Measurements from ENCODE around the gene CLDN10. TPM values are rescaled to one million over a fixed set of nuclear protein-coding genes. Genes with fewer than 3 reads are reported as not detected.
"Not testable (repeated sequence)": the region's sequence is repeated elsewhere in the genome, so short reads cannot be mapped to it uniquely, and the experiment has no call there.

The CLDN10 gene, protein sequence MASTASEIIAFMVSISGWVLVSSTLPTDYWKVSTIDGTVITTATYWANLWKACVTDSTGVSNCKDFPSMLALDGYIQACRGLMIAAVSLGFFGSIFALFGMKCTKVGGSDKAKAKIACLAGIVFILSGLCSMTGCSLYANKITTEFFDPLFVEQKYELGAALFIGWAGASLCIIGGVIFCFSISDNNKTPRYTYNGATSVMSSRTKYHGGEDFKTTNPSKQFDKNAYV
- total RNA-seq (0.69 TPM), polyA plus RNA-seq (0.73 TPM)

GRCh38 chr13:95552539-95553441 is at the start of gene CLDN10:
Gene CLDN10, plus strand, starts transcription at chr13:95552720. Its CDS starts 34 bp downstream, at chr13:95552754.
- Histone ChIP-seq H3K27ac (ENCODE audit: low read depth) (no peak within 1 kb of the TSS), H3K4me3 (ENCODE audit: low read depth, low read length) (peak within 1 kb of the TSS; percentile 9), H3K36me3 (ENCODE audit: insufficient read depth) (no peaks in the 10 kb centered on the region), H3K4me1 (ENCODE audit: insufficient read depth) (no peaks in the 10 kb centered on the region)
- 3% methylated on average over 70 of the region's 70 CpGs for WGBS
- no peak for DNase-seq (ENCODE audit: extremely low spot score)

DNA sequence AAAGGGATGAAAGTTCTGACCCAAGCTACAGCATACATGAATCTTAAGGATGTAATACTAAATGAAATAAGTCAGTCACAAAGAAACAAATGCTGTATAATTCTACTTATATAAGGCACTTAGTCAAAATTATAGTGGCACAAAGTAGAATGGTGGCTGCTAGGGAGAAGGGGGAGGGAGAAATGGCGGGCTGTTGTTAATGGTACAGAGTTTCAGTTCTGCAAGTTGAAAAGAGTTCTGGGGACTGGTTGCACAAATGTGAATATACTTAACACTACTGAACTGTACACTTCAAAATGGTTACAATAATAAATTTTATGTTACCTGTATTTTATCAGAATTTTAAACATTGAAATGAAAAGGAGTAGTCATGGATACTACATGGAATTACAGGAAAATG is 48.9 kb upstream of the CLDN10 start:
- no peaks in the 10 kb centered on the region for H3K36me3 ChIP-seq (ENCODE audit: insufficient read depth)
- 81% methylated on average over 1 of the region's 1 CpG for WGBS
- no peak for DNase-seq (ENCODE audit: extremely low spot score)
- no peaks in the 10 kb centered on the region for H3K4me1 ChIP-seq (ENCODE audit: insufficient read depth)
- H3K27ac ChIP-seq (ENCODE audit: low read depth): no peak overlapping the region
- no peak overlapping the region for H3K4me3 ChIP-seq (ENCODE audit: low read depth, low read length)

DNA sequence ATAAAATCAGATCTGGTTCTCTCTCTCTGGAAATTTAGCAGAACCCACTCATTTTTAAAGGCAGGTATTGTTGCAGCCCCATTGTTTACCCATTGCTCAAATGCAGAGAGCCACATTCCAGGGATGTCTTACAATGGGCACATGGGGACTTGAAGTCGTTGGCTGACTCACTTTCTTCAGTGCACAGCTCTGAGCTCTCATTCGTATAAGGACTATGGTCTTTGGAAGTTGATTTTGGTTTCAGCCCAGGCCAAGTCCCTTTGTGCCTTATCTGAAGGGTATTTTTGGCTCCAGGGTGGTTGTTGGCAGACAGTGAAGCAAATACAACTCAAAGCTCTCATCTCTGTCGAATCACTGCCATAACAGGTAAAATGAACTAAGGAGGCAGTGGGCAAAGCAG is 47.3 kb upstream of the CLDN10 start:
- Histone ChIP-seq H3K36me3 (ENCODE audit: insufficient read depth) (no peaks in the 10 kb centered on the region), H3K4me3 (ENCODE audit: low read depth, low read length) (no peak overlapping the region), H3K27ac (ENCODE audit: low read depth) (no peak overlapping the region), H3K4me1 (ENCODE audit: insufficient read depth) (no peaks in the 10 kb centered on the region)
- 43% methylated on average over 3 of the region's 3 CpGs for WGBS
- DNase-seq (ENCODE audit: extremely low spot score): no peak

DNA sequence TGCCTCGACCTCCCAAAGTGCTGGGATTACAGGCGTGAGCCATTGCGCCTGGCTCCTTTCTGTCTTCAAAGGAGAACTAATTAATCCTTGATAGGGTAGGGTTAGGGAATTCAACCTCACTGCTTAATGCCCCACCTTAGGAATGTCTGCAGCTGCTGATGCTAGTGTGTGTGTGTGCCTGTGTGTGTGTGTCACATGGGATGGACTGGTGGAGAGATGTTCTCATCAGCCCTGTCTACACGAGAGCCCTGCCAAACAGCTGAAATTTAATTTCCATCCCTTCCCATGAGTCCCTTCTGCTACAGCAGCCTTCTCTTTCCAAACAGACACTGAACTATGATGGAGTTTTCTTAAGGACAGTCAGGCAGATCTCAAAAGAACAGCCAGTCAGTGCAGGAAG is 46.5 kb upstream of the CLDN10 start:
- Histone ChIP-seq H3K4me3 (ENCODE audit: low read depth, low read length) (no peak overlapping the region), H3K36me3 (ENCODE audit: insufficient read depth) (no peaks in the 10 kb centered on the region), H3K4me1 (ENCODE audit: insufficient read depth) (no peaks in the 10 kb centered on the region), H3K27ac (ENCODE audit: low read depth) (no peak overlapping the region)
- WGBS: 76% methylated on average over 4 of the region's 4 CpGs
- DNase-seq (ENCODE audit: extremely low spot score): no peak

DNA sequence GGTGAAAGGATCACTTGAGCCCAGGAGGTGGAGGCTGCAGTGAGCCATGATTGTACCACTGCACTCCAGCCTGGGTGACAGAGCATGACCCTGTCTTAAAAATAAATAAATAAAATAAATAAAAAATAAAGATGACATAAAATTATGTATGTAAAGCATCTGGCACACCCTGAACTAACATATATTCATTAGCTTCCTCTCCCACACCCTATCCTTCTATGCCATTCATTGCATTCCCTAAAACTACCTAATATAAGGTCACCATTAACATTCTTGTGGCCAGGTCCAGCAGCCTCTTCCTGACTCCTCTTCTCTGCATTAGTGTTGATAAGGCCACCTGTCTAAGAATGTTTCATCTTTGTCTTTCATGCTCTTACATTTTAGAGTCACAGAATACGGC is 44.5 kb upstream of the CLDN10 start:
- no peaks in the 10 kb centered on the region for H3K4me1 ChIP-seq (ENCODE audit: insufficient read depth)
- 0% methylated on average over 1 of the region's 1 CpG for WGBS
- H3K4me3 ChIP-seq (ENCODE audit: low read depth, low read length): no peak overlapping the region
- no peaks in the 10 kb centered on the region for H3K36me3 ChIP-seq (ENCODE audit: insufficient read depth)
- H3K27ac ChIP-seq (ENCODE audit: low read depth): no peak overlapping the region
- no peak for DNase-seq (ENCODE audit: extremely low spot score)

- Histone ChIP-seq H3K4me3 (ENCODE audit: low read depth, low read length) (no peak overlapping the region), H3K4me1 (ENCODE audit: insufficient read depth) (no peaks in the 10 kb centered on the region), H3K27ac (ENCODE audit: low read depth) (no peak overlapping the region), H3K36me3 (ENCODE audit: insufficient read depth) (no peaks in the 10 kb centered on the region)
- no peak for DNase-seq (ENCODE audit: extremely low spot score)
These were observed 43.5 kb upstream of the CLDN10 start for GRCh38 chr13:95508996-95509395.

DNA sequence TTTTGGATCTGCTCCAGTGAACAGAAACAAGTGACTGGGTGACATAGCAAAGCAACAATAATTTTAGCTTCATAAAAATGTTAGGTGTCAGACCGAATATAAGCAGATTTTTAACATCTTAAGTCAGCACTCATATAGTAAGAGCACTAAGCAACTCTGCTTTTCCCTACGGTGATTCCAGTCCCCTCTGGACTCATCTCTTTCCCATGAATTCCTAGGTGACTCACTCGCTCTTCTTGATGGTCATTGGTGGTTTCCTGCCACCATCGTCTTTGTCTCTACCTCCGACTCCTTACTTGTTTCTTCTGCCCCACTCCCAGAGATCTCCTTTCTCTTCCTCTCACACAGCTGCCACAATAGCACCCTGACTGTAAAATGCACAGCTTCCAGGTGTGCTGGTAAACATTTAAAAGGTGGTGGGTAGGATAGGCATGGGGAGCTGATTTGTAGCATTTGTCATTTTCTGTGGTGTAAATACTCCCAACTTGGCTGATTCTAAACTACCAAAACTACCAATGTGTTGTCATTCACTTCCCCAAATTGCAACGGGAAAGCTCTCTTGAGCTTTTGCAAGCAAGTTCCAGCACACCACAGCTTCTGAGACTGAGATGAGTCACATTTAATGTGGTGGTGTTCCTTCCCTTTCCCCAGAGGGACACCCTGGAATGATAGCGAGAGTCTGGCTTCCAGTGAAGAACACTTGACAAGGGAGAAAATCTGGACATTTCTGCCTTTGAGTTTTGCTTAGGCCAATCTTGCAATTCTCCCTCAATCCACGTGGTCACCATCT is 42.8 kb upstream of the CLDN10 start:
- H3K4me1 ChIP-seq (ENCODE audit: insufficient read depth): no peaks in the 10 kb centered on the region
- H3K4me3 ChIP-seq (ENCODE audit: low read depth, low read length): no peak overlapping the region
- no peak overlapping the region for H3K27ac ChIP-seq (ENCODE audit: low read depth)
- DNase-seq (ENCODE audit: extremely low spot score): no peak
- 76% methylated on average over 8 of the region's 8 CpGs for WGBS
- H3K36me3 ChIP-seq (ENCODE audit: insufficient read depth): no peaks in the 10 kb centered on the region

DNA sequence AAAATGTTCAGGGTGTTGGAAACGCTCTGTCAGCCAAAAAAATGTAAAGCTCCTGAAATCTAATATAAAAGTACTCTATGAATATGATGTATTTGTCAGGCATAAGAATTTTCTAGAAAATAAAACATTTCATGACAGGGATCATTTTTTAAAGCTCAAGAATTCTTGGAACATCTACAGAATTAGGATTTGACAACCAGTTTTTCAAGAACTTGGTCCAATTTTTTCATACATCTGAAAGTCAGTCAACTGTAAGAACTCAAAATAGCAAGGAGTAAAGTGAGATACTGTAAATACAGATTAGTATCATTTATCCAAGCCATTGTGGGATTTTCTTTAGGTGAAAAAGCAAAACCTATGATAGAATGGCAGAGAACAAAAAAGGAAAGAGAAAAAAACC is 41.6 kb upstream of the CLDN10 start:
- Histone ChIP-seq H3K4me1 (ENCODE audit: insufficient read depth) (no peaks in the 10 kb centered on the region), H3K27ac (ENCODE audit: low read depth) (no peak overlapping the region), H3K4me3 (ENCODE audit: low read depth, low read length) (no peak overlapping the region), H3K36me3 (ENCODE audit: insufficient read depth) (no peaks in the 10 kb centered on the region)
- WGBS: 75% methylated on average over 1 of the region's 1 CpG
- DNase-seq (ENCODE audit: extremely low spot score): no peak

- Histone ChIP-seq H3K27ac (ENCODE audit: low read depth) (no peak overlapping the region), H3K36me3 (ENCODE audit: insufficient read depth) (no peaks in the 10 kb centered on the region), H3K4me3 (ENCODE audit: low read depth, low read length) (no peak overlapping the region), H3K4me1 (ENCODE audit: insufficient read depth) (no peaks in the 10 kb centered on the region)
- no peak for DNase-seq (ENCODE audit: extremely low spot score)
- WGBS: 80% methylated on average over 3 of the region's 3 CpGs
These were observed 40.1 kb upstream of the CLDN10 start for GRCh38 chr13:95512424-95512823.

DNA sequence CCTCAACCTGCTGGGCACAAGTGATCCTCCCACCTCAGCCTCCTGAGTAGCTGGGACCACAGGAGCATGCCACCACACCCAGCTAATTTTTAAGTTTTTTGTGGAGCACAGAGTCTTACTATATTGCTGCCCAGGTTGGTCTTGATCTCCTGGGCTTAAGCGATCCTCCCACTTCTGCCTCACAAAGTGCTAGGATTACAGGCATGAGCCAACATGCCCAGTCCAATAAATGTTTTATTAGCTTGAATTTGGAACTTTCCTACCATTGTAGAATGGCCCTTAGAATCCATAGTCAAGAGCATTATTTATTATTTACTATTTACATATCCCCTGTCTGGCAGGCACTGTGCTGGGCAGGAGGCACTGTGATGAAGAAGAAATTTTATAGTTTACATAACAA is 39.6 kb upstream of the CLDN10 start:
- H3K4me3 ChIP-seq (ENCODE audit: low read depth, low read length): no peak overlapping the region
- no peaks in the 10 kb centered on the region for H3K4me1 ChIP-seq (ENCODE audit: insufficient read depth)
- no peak overlapping the region for H3K27ac ChIP-seq (ENCODE audit: low read depth)
- no peaks in the 10 kb centered on the region for H3K36me3 ChIP-seq (ENCODE audit: insufficient read depth)
- no peak for DNase-seq (ENCODE audit: extremely low spot score)
- 80% methylated on average over 1 of the region's 1 CpG for WGBS

- not testable (repeated sequence) for DNase-seq (ENCODE audit: extremely low spot score); H3K36me3 ChIP-seq (ENCODE audit: insufficient read depth); H3K4me1 ChIP-seq (ENCODE audit: insufficient read depth); H3K4me3 ChIP-seq (ENCODE audit: low read depth, low read length); H3K27ac ChIP-seq (ENCODE audit: low read depth)
- WGBS: 72% methylated on average over 5 of the region's 5 CpGs
These were observed 36.9 kb upstream of the CLDN10 start for GRCh38 chr13:95515606-95516005.

- no peak for DNase-seq (ENCODE audit: extremely low spot score)
- Histone ChIP-seq H3K4me3 (ENCODE audit: low read depth, low read length) (no peak overlapping the region), H3K27ac (ENCODE audit: low read depth) (no peak overlapping the region), H3K36me3 (ENCODE audit: insufficient read depth) (no peaks in the 10 kb centered on the region), H3K4me1 (ENCODE audit: insufficient read depth) (no peaks in the 10 kb centered on the region)
- 44% methylated on average over 2 of the region's 2 CpGs for WGBS
These were observed 36.5 kb upstream of the CLDN10 start for GRCh38 chr13:95516021-95516420.

DNA sequence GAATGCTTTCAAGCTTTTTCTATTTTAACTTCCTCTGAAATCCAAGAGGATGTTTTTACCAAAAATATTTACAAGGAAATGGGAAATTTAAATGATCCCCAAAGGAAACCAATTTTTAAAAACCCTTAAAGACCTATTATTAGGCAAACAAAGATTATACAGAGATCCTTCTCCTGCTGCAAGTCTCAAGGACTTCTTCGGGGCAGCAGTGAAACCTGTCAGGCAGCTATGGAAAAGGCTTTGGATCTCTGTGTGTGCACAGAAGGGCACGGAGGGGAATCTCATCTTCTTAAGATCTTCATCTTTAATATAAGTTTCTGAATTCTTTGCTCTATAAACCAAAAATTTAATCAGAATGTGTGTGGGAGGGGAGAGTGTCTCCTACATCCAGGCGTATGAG is 36.0 kb upstream of the CLDN10 start:
- Histone ChIP-seq H3K27ac (ENCODE audit: low read depth) (no peak overlapping the region), H3K4me1 (ENCODE audit: insufficient read depth) (no peaks in the 10 kb centered on the region), H3K36me3 (ENCODE audit: insufficient read depth) (no peaks in the 10 kb centered on the region), H3K4me3 (ENCODE audit: low read depth, low read length) (no peak overlapping the region)
- no peak for DNase-seq (ENCODE audit: extremely low spot score)
- WGBS: 9% methylated on average over 3 of the region's 3 CpGs

GRCh38 chr13:95523598-95523997 is 28.9 kb upstream of the CLDN10 start:
- WGBS: 65% methylated on average over 5 of the region's 5 CpGs
- Histone ChIP-seq H3K27ac (ENCODE audit: low read depth) (no peak overlapping the region), H3K4me1 (ENCODE audit: insufficient read depth) (no peaks in the 10 kb centered on the region), H3K4me3 (ENCODE audit: low read depth, low read length) (no peak overlapping the region), H3K36me3 (ENCODE audit: insufficient read depth) (no peaks in the 10 kb centered on the region)
- no peak for DNase-seq (ENCODE audit: extremely low spot score)

Measured in urinary bladder (tissue), 4 donors.